ENCODE measurements around the gene HOXB7.

Gene HOXB7

DNA sequence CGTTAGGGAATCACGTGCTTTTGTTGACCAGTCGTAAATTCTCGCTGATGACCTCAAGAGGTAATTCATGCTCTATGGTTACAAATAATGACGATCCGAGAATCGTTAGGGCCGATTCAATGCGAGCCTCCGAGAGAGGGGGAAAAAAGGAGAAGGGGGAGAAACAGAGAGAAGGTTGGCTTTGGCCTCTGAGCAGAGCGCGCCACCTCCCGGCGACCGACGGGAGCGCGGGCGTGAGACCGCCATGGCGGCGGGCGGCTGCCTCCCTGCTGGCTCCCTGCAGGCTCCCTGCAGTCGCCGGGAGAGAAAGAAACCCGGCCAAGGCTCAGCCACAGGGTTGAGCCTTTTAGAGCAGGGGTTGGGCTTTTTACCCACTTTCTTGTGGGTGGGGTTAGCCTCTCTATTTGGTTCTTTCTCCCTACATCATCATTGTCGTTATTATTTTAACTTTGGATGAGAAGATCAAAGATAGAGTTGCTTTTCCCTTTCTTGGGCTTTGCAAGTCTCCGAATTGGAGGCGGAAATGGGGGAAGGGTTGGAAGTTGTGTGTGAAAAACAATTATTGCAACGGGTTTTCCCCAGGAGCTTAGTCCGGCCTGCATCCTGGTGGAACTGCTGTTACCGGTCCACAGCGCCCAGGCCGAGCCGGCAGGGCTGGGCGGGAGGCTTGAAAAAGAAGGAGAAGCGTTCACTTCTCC lies 16.8 kb downstream of the HOXB7 start:
- peak; percentile 69 to 72 for DNase-seq

DNA sequence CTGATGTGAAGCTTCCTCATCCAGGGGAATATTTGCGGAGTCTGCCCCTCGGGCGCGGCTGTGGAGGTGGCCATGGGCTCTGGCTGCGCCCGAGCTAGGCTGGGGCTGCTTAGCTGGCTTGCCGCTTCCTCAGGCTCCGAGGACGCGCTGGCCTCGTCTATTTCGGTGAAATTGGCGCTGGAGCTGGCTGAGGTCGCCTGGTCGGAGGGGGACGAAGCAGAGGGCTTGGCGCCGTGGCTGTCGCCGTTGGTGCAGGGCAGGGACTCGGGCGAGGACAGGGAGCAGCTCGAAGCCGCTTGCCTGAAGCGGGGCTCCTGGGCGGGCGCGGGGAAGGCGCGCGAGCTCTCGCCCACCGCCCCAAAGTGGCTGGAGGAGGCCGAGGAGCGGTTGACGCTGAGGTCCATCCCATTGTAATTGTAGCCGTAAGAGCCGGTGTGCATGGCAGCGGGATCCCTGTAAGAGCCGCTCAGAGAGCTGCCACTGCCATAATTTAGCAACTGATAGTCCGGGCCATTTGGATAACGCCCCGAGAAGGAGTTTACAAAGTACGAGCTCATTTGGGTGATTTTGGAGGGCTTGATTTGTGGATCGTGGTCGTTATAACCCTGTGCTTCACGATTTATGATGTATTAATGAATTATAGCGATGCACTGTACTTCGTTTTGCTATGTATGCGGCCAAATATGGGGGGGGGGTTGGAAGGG lies 17.5 kb downstream of the HOXB7 start, which contains the start of gene HOXB5:
TSS of gene HOXB5 (minus strand) at position 654 of the 704 bp plus-strand sequence. CDS start at position 557, 97 bp downstream.
- peak in 1 of 2 experiments; percentile 25 for DNase-seq

DNA sequence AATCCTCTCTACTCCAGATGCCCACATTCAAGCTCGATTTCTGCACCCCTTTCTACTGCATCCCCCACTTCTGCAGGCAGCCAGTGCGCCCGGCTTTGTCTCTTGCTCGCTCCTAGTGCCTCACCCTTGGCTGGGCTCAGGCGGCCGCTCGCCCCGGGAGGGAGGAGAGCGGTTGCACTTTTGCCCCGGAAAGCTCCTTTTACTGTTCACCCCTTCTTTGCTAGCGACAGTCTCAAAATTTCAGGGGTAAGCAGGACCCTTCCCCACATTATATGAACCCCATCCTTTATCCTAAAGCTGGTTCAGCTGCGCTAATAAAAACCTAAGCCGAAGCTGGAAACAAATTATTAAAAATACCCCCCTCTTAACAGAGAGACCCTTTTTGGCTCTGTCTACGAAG lies 18.2 kb downstream of the HOXB7 start:
- no peak for DNase-seq

DNA sequence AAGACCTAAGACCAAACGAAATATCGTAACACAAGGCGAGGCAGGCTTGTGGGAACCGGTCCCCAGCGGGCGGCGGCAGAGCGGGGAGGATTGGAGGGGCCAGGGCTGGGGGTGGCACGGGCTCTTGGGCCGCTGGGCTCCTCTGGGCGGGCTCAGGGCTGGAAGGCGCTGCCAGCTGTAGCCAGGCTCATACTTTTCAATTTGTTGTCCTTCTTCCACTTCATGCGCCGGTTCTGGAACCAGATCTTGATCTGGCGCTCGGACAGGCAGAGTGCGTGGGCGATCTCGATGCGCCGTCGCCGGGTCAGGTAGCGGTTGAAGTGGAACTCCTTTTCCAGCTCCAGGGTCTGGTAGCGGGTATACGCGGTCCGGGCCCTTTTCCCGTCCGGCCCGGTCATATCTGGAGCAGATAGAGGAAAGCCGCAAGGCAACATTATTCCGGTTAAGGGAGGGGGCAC lies 18.7 kb downstream of the HOXB7 start:
- DNase-seq = no peak

DNA sequence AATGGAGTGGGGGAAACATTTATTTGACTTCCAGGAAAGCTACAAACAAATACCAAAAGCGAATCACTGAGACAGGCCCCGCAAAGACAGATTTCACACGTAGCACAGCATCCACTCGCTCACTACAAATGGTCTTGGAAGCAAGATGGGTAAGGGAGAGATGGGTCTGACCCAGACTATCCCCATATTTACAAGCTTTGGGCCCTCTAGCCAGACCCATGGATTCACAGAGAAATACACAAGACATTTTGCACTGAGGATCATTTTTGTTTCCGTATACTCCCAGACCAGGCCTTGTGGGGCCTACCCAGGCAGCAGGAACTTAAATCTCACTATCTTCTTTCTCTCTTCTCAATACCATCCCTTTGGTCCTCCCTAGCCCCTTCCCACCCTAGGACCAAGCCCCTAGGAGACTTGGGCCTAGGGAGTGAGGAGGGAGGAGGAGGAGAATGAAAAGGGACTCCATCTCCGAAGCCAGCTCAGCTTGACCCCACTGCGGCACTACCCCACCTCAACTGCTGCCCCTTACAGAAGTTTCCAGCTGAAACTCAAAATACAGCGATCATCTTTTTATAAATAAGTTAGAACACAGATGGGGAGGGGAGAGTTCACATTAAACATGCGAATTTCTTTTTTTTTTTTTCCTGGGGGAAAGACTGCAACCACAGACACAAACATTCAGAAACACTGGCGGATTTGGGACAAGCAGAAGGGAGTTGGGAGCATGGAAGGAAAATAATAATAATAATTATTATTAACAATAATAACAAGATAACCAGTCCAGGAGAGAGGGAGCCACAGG lies 19.4 kb downstream of the HOXB7 start:
- DNase-seq = no peak

DNA sequence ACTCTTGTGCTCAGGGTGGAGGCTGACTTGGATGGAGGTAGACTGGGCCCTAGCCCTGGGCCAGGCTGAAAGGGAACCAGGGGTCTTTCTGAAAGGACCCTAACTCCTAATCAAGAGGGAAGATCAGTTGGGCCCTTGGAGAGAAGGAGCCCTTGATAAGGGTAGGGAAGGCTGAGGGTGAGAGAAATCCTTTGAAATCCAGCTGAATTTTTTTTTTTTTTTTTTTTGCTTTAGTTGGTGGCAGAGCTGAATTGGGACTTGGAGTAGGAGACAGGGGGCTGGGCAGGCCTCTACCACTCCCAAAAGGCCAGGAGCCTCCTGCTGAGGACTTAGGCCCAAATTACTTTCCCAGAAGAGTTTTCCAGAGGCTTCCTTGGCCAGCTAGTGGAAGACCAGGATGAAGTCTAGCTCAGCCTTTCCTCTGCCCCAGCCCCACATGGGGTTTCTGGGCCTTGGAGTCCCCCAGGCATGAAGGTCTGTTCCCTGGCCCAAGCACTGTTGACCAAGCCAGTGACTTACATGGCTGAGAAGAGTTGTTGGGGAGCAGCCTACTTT lies 20.1 kb downstream of the HOXB7 start:
- no peak for DNase-seq

DNA sequence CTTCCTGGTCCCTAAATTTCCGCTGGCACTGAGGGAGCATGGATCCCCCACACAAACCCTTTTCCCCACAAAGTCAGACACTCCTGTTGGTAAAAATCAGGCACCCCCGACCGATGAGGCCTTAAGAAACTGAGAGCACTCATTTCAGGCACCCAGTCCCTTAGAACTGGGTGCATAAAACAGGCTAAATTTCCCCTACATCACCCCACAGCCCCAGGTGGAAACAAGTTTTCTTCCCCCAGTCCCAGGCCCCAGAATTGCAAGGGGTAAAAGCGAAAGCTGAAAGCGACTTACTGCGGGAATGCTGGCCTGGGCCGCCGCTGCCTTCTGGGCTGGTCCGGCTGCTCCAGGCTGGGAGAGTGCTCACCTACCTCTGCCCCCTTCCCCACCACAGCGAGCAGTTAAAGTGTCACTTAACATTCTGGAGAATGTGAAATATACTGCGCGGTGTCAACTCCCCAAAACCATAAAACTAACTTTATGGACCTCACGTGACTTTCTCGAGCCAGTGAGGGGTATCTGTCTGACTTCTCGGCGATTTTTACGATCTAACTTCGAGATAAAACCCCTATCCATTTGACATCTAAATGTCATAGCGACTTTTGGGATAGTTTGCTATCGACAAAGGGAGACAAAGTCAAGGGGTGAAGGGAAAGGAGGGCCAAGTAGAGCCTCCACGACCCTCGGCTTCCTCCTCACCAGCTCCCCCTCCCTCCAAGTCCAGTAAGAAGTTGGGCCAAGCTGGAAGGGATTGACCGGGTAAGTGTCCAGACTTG lies 20.8 kb downstream of the HOXB7 start, which contains the start of gene HOXB3:
TSS of gene HOXB3 (minus strand) at position 411 of the 776 bp plus-strand sequence. CDS start 37,767 bp downstream, outside the sequence.
- no peak for DNase-seq

DNA sequence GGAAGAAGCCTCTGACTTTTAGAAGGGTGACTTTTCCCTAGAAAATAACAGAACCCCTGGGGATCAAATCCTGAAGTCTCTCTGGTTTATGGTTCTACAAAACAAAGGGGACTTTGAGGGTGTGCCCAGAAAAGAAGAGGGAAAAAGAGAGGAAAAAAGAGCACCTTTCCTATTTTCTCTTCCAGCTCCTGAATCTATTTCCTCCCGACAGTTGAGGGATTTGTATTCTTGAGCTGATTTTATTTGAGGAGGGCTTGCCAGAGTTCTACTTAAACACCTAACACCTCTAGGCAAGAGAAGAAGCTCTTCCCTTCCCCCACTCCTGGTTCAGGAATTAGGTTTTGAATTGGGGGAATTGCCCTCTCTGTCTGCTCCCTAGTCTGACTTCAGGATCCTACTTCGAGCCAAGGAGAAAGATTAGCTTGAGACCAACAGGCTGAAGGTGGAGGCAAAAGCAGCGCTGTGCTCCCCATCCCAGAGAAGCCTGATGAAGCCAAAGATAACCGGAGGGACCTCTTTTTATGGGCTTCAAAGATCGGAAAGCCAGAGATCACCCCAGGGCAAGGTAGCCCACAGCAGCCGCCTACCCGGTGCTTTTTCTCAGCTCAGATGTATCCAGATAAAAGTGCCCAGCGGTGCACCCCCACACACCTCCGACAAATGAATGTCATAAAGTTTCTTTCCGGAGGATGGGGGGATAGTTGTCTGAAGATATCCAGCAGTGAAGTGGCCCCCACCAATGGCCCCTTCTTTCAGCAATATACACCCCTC lies 21.6 kb downstream of the HOXB7 start:
- DNase-seq = no peak

DNA sequence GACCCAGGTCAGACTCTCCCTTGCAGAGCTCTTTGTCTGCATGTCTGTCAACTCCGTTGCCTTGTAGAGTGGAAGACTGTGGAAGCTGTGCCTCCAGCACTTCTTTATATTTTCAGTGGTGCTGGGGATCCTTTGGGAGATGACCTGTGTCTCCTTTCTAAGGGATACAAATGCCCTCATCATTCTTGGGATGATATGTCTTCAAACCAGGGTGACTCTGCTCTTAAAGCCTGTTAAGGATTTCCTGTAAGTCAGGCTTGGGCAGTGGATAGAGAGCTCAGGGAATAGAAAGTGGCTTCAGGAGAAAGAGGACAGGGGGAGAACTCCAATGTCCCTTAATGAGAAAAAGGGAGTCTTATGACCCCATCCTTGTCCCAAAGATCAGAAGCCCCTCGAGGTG lies 22.3 kb downstream of the HOXB7 start:
- no peak for DNase-seq

DNA sequence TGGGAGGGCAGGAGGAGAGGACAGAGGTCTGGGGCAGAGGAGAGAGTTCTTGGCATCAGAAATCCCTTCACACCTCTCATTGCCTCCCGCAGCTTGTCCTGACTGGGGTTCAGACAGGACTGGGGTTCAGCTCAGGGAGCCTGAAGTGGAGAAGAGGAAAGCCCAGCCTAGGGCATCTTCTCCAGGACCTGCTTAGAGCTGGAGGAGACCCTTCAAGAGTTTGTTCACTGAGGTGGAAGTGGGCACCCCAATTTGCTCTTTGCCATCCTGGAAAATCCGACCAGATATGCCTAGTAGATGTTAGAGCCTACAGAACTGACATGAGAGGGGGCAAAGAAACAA lies 22.8 kb downstream of the HOXB7 start:
- DNase-seq = no peak

DNA sequence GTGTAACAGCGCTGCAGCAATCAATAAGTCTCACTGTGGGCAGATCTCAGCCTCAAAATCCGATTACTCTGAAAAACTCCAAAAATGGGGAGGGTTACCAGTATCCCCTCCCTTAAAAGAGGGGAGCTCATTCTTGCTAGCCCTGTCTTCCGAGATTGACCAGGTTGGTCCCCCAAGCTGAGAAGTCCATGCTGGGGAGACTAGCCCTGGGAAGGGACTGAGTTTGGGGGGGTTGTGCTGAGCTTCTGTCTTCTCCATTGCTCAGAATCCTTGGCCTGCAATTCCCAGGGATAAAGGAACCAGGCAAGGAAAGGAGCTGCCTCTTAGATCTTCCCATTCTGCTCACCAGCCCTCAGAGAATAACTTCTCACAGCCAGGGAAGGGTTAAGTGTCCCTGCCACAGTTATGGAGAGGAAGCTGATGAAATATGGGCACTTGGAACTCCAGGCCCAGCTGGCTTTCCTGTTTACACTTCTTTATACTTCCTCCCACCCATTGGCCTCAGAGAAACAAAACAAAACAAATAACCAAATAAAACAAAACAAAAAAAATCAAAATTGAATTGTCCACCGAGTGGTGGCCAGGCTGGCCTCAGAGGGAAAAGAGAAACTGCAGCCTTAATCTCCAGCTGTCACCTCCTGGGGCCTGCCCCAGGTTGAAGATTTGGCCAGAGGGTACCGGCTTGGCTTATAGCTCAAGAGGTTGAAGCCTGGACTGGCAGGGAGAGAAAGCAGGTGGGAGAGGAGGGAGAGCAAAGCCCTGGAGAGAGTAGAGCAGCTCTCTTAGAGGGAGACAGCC lies 23.3 kb downstream of the HOXB7 start:
- no peak for DNase-seq

DNA sequence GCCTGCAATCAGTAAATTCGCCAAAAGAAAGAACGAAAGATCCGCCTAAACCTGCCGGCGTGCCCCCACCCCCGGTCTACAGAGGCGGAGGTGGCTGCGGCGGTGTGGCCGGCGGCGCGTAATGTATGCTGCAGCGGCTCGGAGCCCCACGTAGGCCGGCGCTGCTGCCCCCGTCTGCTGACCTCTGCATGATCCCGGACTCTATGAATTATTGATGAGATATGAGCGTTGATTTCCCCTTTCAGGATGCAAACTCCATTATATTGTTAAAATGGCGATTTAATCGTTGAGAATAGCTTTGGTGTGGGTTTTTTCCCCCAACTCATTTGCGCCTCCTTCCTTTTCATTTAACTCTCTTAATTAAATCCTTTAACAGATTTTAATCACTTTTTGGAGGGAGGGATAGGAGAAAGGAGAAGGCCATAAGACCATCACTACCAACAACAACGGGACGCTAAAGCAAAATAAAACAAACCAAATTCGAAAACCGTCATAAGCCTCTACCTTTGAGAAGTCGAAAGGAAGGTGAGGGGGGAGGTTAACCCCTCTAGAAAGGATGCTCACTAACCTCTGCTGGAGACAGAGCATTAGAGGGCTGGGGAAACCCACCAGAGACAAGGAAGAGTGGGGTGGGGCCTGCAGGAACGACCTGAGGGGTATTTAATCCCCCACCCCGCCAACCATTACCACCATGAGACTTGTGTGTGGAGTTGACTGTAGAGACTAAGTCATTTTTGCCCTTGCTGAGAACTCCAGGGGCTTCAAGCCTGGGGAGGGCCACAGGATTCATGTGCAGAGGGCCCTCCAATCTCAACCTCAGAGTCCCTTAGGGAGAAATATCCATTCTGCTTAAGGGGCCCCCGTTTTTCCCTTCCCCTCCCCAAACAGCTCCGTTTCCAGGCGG lies 24.2 kb downstream of the HOXB7 start:
- no peak for DNase-seq

DNA sequence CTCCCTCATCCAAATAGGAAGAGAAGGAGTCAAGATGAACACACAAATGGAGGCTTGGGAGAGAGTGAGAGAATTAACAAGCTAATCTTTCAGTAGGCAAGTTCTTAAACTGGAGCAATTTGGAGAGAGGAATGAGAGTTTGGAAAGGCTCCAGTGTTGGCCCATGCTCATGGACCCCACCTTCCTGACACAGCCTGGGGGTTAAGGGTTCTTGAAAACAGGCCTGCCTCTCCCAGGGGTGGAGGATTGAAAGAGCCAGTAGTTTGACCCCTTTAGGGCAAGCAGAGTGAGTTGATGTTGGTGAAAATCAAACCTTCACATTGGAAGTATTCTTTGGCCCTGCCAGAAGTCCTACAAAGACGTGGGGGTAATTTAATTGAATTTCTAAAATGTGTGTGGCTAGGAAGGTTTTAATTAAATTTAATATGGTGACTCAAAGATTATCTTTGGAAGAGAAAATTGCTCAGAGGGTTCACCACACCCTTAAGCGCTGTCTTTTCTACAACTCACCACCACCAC lies 26.5 kb downstream of the HOXB7 start:
- no peak for DNase-seq

DNA sequence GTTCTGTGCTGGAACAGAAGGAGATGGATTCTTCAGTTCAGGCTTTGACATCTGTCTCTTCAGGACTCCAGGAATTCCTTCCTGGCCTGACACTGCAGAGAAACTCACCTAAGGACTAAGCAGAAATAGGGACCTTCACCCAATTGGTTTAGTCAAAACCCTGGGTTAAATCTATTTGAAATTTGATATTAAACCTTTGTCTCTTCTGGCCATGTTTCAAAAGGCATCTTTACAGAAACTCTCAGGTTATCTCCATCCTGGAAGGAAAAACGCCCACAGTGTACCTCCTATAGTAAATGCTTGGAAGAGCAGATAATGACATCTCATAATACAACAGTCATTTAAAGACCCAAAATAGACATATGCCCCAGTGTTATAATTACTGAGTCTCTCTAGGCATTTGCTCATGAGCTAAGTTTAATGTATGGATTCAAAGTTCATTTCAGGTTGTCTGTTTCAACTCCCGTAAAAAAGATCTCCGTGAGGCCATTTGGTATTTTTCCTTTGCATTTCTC lies 27.1 kb downstream of the HOXB7 start:
- DNase-seq = no peak

DNA sequence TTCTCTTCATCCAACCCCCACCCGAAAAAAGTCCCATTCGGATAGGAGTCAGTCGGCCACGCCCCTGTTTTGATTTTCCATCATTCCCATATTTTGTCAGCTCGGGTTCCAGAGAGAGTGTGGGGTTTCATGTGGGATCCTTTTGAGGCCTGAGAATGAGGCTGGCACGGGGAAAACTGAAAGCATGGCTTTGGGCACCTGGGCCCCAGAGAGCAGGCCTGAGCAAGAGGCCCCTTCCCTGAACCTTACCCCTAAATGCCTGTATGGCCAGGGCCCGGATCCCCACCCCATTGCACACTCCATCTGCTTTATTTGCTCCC lies 28.1 kb downstream of the HOXB7 start:
- DNase-seq = no peak

DNA sequence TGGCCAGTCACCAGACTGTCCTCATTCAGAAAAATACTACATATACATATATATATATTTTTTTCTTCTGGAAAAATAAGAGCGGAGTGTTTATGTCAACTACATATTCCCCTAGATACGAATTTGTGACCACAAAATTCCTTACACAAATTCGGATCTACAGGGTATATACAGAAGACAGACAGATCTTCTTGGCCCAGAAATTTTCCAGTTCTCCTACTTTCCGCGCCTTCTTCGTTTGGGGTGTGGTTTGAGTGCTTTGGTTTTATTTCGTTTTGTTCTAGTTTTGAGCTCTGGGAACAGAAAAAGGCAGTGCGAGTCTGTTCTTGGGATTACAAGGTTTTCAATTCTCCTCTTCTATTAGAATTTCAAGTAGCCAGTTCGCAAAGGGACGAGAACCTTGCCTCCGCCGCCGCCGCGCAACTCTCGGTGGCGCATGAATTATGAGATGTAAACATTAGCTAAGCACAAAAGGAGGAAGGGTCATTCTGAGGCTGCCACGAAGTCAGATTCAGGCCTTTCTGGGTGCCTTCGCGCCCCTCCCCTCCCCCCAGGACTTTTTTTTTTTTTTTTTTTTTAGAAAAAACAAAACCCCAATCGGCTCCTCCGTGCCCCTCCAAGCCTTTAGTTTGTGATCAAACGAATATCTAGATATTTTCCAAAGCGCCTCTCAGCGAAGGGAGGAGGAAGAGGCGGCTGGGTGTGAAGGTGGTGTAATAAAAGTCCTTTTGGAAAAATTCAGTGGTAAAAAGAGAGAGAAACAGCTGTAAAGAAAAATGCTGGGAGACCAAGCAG lies 30.9 kb downstream of the HOXB7 start:
- DNase-seq = no peak

DNA sequence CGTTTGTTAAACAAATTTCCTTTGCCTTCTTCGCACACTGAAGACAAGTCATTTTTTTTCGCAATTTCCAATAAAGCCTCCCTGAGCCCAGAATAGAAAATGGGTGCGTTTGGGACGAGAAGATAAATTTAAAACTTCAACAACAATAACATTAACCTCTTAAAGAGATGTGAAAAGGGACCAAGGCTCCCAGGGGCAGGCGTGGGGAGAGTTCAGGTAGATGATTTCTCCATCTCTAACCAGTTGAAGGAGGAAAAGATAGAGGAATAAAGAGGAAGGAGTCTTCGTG lies 31.4 kb downstream of the HOXB7 start:
- no peak for DNase-seq

DNA sequence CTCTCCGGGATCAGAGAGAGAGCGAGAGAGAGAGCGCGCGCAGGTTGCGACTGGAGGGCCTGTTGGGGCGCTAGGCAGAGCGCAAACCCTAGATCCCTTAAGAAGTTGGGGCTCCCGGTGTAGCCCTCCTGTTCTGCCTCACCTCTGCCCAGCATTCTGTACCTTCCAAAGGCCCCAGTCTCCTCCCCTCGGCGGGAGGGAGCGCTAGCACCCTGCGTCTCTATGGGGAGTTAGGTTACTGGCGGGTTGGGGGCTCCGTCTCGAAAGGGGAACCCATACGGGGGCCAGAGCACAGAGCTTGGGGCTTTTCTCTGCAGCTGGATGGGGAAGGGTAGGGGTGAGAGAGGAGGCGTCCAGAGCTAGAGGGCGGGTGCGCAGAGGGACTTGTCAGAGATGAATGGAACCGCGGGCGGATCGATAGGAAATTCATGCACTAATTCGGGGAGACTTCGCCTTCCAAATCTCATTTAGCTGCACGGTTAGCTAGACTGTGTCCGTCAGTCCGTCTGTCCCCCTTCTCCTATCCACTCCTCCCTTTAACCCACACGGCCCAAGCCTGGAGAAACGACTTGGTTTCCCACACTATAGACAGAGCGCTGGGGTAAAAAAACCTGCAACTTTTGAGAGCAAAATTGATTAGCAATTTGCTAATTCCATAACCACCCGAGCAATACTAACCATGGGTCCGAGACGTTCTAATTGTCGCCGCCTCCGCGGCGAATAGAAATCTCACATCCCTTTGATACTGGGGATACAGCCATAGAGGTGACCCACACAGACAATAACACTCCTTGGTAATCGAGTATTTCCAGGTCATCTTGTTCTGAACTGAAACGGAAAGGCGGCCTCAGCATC lies 32.0 kb downstream of the HOXB7 start:
- DNase-seq = no peak

Measured in NCI-H1930 (cell line).